SK-N-SH (cell line): ENCODE results near the gene FBXO2. TPM values are rescaled to one million over a fixed set of nuclear protein-coding genes. Genes with fewer than 3 reads are reported as not detected.

Experiments
- CTCF ChIA-PET: fragments of 300-600, 350-600 bp; formaldehyde crosslinking; extraction: SDS; loops from one replicate; lab custom pipeline; 2021; lab: Yijun Ruan, JAX
- POLR2A ChIA-PET: fragments of 350-600 bp; sonication (Branson Sonifier 250); formaldehyde crosslinking; extraction: SDS; loops from one replicate; lab custom pipeline; 2020; ENCODE audit warnings: antibody characterized with exemption, inconsistent platforms; lab: Yijun Ruan, JAX
- DNase-seq: peaks from one replicate; pipeline ENCODE4 v3.0.0; 2012
- H2AFZ ChIP-seq: fragments of 200-600 bp; sonication (generic); 2 replicates; pipeline ENCODE4 v1.8.1; 2016; ENCODE audit warnings: antibody characterized with exemption, mild to moderate bottlenecking, low read depth
- H3F3A ChIP-seq: fragments of 200-600 bp; sonication (generic); replicated peaks from 2 replicates; pipeline ENCODE3; 2016; ENCODE audit warnings: antibody characterized with exemption, mild to moderate bottlenecking; ENCODE audit not compliant: insufficient read depth
- H3K27ac ChIP-seq, 2 experiments: fragments of 200-500 bp in 1 of 2; fragments of 200-600 bp in 1 of 2; sonication (Bioruptor generic) in 1 of 2; sonication (generic), shearing (Covaris generic) in 1 of 2; 2 replicates each; pipeline versions ENCODE4 v1.5.1 to v1.6.1; 2014 to 2016; ENCODE audit warnings: low read depth in 2 of 2, inconsistent platforms in 1 of 2, low read length in 1 of 2, mild to moderate bottlenecking in 1 of 2, mixed read lengths in 1 of 2
- H3K27me3 ChIP-seq: fragments of 200-600 bp; sonication (generic), shearing (Covaris generic); 2 replicates; pipeline ENCODE4 v1.6.1; 2016; ENCODE audit warnings: mixed run types; ENCODE audit not compliant: insufficient read depth
- H3K36me3 ChIP-seq, 2 experiments: fragments of 200-500 bp in 1 of 2; fragments of 200-600 bp in 1 of 2; sonication (Bioruptor generic) in 1 of 2; sonication (generic) in 1 of 2; replicated peaks in 1 of 2; 2 replicates each; pipeline versions ENCODE3 to v1.5.1; 2014 to 2016; ENCODE audit warnings: low read length in 1 of 2, mild to moderate bottlenecking in 1 of 2; ENCODE audit not compliant: insufficient read depth in 2 of 2, control insufficient read depth in 1 of 2
- H3K4me1 ChIP-seq, 2 experiments: fragments of 200-500 bp in 1 of 2; fragments of 200-600 bp in 1 of 2; sonication (Bioruptor generic) in 1 of 2; sonication (generic), shearing (Covaris generic) in 1 of 2; 2 replicates each; pipeline versions ENCODE4 v1.5.1 to v1.6.1; 2014 to 2016; ENCODE audit warnings: low read depth in 1 of 2, low read length in 1 of 2, mixed run types in 1 of 2; ENCODE audit not compliant: insufficient read depth in 2 of 2, control insufficient read depth in 1 of 2
- H3K4me2 ChIP-seq: fragments of 200-600 bp; sonication (generic), shearing (Covaris generic); 2 replicates; pipeline ENCODE4 v1.6.1; 2017; ENCODE audit warnings: mixed run types
- H3K4me3 ChIP-seq, 2 experiments: fragments of 200-500 bp in 1 of 2; fragments of 200-600 bp in 1 of 2; sonication (Bioruptor generic) in 1 of 2; sonication (generic), shearing (Covaris generic) in 1 of 2; 2 replicates each; pipeline versions ENCODE4 v1.5.1 to v1.8.1; 2014 to 2016; ENCODE audit warnings: low read depth in 2 of 2, inconsistent platforms in 1 of 2, low read length in 1 of 2, mild to moderate bottlenecking in 1 of 2, mixed read lengths in 1 of 2, moderate library complexity in 1 of 2
- H3K79me2 ChIP-seq: fragments of 200-600 bp; sonication (generic); 2 replicates; pipeline ENCODE4 v1.8.1; 2017; ENCODE audit warnings: mild to moderate bottlenecking; ENCODE audit not compliant: insufficient read depth
- H3K9ac ChIP-seq: fragments of 200-600 bp; sonication (generic); 2 replicates; pipeline ENCODE4 v1.6.1; 2017; ENCODE audit warnings: mixed run types
- H3K9me2 ChIP-seq: fragments of 200-600 bp; sonication (generic); 2 replicates; pipeline ENCODE4 v1.6.1; 2017; ENCODE audit warnings: mixed run types
- H3K9me3 ChIP-seq: fragments of 200-600 bp; sonication (generic); 2 replicates; pipeline ENCODE4 v1.6.1; 2017; ENCODE audit warnings: mixed run types, mild to moderate bottlenecking, moderate library complexity
- H4K20me1 ChIP-seq: fragments of 200-600 bp; sonication (generic); 2 replicates; pipeline ENCODE4 v1.6.1; 2017; ENCODE audit warnings: mild to moderate bottlenecking, mixed run types; ENCODE audit not compliant: insufficient read depth
- CHD2 ChIP-seq: fragments of 150-350 bp; IDR thresholded peaks from 2 replicates; pipeline ENCODE4 v1.6.1; 2018; ENCODE audit warnings: low read length; ENCODE audit not compliant: partially characterized antibody
- EZH2phosphoT487 ChIP-seq: fragments of 200-600 bp; sonication (generic); IDR thresholded peaks from 2 replicates; pipeline ENCODE4 v1.6.1; 2017; ENCODE audit warnings: low read depth, mixed run types, mild to moderate bottlenecking, antibody characterized with exemption, moderate library complexity, borderline replicate concordance
- FOXJ3 ChIP-seq: sonication (generic); formaldehyde crosslinking; IDR thresholded peaks from 2 replicates; pipeline ENCODE4 v1.5.1; 2020; ENCODE audit warnings: mild to moderate bottlenecking, missing genetic modification reagents
- GATA2 ChIP-seq: sonication (generic); formaldehyde crosslinking; IDR thresholded peaks from 2 replicates; pipeline ENCODE4 v1.5.0; 2020; ENCODE audit warnings: mild to moderate bottlenecking, missing genetic modification reagents
- MEF2A ChIP-seq: IDR thresholded peaks from 2 replicates; pipeline ENCODE4 v1.4.0; 2012; ENCODE audit warnings: low read depth, borderline replicate concordance
- NFIC ChIP-seq: IDR thresholded peaks from 2 replicates; pipeline ENCODE4 v1.4.0; 2012; ENCODE audit warnings: borderline replicate concordance
- POLR2AphosphoS5 ChIP-seq: IDR thresholded peaks from 2 replicates; pipeline ENCODE4 v1.6.1; 2012; ENCODE audit warnings: low read depth, low read length
- RFX5 ChIP-seq: IDR thresholded peaks from 2 replicates; pipeline ENCODE4 v1.6.1; 2012; ENCODE audit warnings: mild to moderate bottlenecking, improper control_type of control experiment, low read length
- RXRA ChIP-seq: IDR thresholded peaks from 2 replicates; pipeline ENCODE4 v1.4.0; 2012; ENCODE audit warnings: low read depth, mild to moderate bottlenecking, borderline replicate concordance
- SMC3 ChIP-seq: IDR thresholded peaks from 2 replicates; pipeline ENCODE4 v1.6.1; 2012; ENCODE audit warnings: low read depth, low read length, improper control_type of control experiment
- TAF1 ChIP-seq: IDR thresholded peaks from 2 replicates; pipeline ENCODE4 v1.6.1; 2012; ENCODE audit warnings: low read depth, mild to moderate bottlenecking, low read length, moderate library complexity, borderline replicate concordance
- TCF12 ChIP-seq: IDR thresholded peaks from 2 replicates; pipeline ENCODE4 v1.4.0; 2012
- USF1 ChIP-seq: IDR thresholded peaks from 2 replicates; pipeline ENCODE4 v1.4.0; 2012; ENCODE audit warnings: low read depth, borderline replicate concordance
- YY1 ChIP-seq: IDR thresholded peaks from 2 replicates; pipeline ENCODE4 v1.4.0; 2012; ENCODE audit warnings: low read depth, mild to moderate bottlenecking
- ZBTB33 ChIP-seq: IDR thresholded peaks from 2 replicates; pipeline ENCODE4 v1.4.0; 2012; ENCODE audit warnings: low read depth, borderline replicate concordance
- WGBS: methylation state at CpG from one replicate; pipeline ENCODE4 v1.1.6; 2017; ENCODE audit warnings: low lambda C conversion rate; 5-methylcytosine and 5-hydroxymethylcytosine counted together
- polyA plus RNA-seq, 3 experiments: library from polyadenylated mRNA; depleted of rRNA; stranded (reverse); fragments of >200 nt; gene quantifications; 2 replicates each; pipeline ENCODE4 v1.2.3, GENCODE V29; 2012
- TF ChIP-seq, protein P1 (sequence below): IDR thresholded peaks from 2 replicates; pipeline ENCODE4 v1.4.0; 2012; ENCODE audit warnings: low read depth
- TF ChIP-seq, protein P2 (sequence below): IDR thresholded peaks from 2 replicates; pipeline ENCODE4 v1.6.1; 2012; ENCODE audit warnings: mild to moderate bottlenecking, low read depth, low read length, moderate library complexity

The FBXO2 gene
- polyA plus RNA-seq, 1 of the 3 experiments (the other 2 are of a cell fraction) = 21.7 TPM

DNA sequence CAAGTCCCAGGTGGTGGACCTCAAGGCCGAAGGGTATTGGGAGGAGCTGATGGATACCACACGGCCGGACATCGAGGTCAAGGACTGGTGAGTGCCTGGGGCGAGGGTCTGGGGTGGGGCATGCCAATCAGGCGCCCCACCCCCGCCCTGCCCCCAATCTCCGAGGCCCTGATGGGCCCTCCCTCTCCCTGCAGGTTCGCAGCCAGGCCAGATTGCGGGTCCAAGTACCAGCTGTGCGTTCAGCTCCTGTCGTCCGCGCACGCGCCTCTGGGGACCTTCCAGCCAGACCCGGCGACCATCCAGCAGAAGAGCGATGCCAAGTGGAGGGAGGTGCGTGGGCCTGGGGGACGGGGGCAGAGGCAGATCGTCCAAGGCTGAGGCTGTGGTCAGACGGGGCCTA is 4.3 kb upstream of the FBXO2 start:
- H2AFZ ChIP-seq = no peak overlapping the region
- DNase-seq = no peak
- peaks cover 6% of the 10 kb centered on the region; the same call in 1 of the 2 replicates for H3K79me2 ChIP-seq
- no peak overlapping the region for H3K4me2 ChIP-seq
- H3K36me3 ChIP-seq = peaks cover 3 to 10% of the 10 kb centered on the region in 2 experiments
- no peaks in the 10 kb centered on the region for H3K9me2 ChIP-seq
- H3K9ac ChIP-seq = no peak overlapping the region
- POLR2A ChIA-PET = no interaction called here
- H4K20me1 ChIP-seq = no peaks in the 10 kb centered on the region
- peaks cover 0 to 14% of the 10 kb centered on the region in 2 experiments; a peak in 1 of 4 replicates for H3K4me1 ChIP-seq
- H3F3A ChIP-seq = no peaks in the 10 kb centered on the region
- 94% methylated on average over 16 of the region's 23 CpGs for WGBS
- H3K27me3 ChIP-seq = no peaks in the 10 kb centered on the region
- no peak for TF ChIP-seq SMC3
- TF ChIP-seq, protein P1, sequence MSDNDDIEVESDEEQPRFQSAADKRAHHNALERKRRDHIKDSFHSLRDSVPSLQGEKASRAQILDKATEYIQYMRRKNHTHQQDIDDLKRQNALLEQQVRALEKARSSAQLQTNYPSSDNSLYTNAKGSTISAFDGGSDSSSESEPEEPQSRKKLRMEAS = no peak
- no peak for TF ChIP-seq NFIC
- no peak for TF ChIP-seq RFX5
- no peak for TF ChIP-seq TAF1
- TF ChIP-seq MEF2A = no peak
- TF ChIP-seq TCF12 = no peak
- TF ChIP-seq, protein P2, sequence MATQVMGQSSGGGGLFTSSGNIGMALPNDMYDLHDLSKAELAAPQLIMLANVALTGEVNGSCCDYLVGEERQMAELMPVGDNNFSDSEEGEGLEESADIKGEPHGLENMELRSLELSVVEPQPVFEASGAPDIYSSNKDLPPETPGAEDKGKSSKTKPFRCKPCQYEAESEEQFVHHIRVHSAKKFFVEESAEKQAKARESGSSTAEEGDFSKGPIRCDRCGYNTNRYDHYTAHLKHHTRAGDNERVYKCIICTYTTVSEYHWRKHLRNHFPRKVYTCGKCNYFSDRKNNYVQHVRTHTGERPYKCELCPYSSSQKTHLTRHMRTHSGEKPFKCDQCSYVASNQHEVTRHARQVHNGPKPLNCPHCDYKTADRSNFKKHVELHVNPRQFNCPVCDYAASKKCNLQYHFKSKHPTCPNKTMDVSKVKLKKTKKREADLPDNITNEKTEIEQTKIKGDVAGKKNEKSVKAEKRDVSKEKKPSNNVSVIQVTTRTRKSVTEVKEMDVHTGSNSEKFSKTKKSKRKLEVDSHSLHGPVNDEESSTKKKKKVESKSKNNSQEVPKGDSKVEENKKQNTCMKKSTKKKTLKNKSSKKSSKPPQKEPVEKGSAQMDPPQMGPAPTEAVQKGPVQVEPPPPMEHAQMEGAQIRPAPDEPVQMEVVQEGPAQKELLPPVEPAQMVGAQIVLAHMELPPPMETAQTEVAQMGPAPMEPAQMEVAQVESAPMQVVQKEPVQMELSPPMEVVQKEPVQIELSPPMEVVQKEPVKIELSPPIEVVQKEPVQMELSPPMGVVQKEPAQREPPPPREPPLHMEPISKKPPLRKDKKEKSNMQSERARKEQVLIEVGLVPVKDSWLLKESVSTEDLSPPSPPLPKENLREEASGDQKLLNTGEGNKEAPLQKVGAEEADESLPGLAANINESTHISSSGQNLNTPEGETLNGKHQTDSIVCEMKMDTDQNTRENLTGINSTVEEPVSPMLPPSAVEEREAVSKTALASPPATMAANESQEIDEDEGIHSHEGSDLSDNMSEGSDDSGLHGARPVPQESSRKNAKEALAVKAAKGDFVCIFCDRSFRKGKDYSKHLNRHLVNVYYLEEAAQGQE = no peak
- TF ChIP-seq EZH2phosphoT487 = no peak
- no peak for TF ChIP-seq ZBTB33
- no peak for TF ChIP-seq RXRA
- TF ChIP-seq POLR2AphosphoS5 = no peak
- TF ChIP-seq FOXJ3 (CRISPR knock-in tag) = no peak
- no peak for TF ChIP-seq GATA2
- TF ChIP-seq CHD2 = no peak
- TF ChIP-seq YY1 = no peak
- TF ChIP-seq USF1 = no peak
- no peak overlapping the region for H3K4me3 ChIP-seq
- H3K27ac ChIP-seq = no peak overlapping the region
- CTCF ChIA-PET = interaction anchor here (1.2 to 8.5 kb wide), 5 partner anchors 8 to 62 kb away, joined by 3 to 120 read pairs (median 4); no protein-coding TSS in a partner anchor
- H3K9me3 ChIP-seq = no peaks in the 10 kb centered on the region
